B cell (primary cell): ENCODE measurements around the gene MEIOB.

Source experiments
- EZH2 ChIP-seq: IDR thresholded peaks from 2 replicates; pipeline ENCODE4 v1.6.1; 2012; ENCODE audit warnings: borderline replicate concordance, low read depth, mild to moderate bottlenecking, moderate library complexity, low read length; ENCODE audit not compliant: insufficient read depth, poor library complexity, severe bottlenecking
- TF ChIP-seq, protein P1 (sequence below): fragments of 200-600 bp; IDR thresholded peaks from one replicate; pipeline ENCODE4 v1.8.0; 2022; ENCODE audit warnings: antibody characterized with exemption, mild to moderate bottlenecking

DNA sequence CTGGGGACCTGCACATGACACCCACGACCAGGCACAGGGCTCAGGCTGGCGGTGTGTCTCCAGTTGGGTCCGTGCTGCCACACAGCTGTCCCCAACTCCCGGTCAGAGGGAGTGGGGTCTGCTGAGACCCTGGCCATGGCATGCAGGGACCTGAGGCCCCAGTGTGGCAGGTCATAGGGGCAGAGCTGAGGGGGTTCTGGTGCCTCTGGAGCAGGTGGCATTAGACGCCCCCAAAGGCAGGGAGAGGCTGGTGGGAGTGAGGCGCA lies 85.0 kb downstream of the MEIOB start:
- TF ChIP-seq, protein P1, sequence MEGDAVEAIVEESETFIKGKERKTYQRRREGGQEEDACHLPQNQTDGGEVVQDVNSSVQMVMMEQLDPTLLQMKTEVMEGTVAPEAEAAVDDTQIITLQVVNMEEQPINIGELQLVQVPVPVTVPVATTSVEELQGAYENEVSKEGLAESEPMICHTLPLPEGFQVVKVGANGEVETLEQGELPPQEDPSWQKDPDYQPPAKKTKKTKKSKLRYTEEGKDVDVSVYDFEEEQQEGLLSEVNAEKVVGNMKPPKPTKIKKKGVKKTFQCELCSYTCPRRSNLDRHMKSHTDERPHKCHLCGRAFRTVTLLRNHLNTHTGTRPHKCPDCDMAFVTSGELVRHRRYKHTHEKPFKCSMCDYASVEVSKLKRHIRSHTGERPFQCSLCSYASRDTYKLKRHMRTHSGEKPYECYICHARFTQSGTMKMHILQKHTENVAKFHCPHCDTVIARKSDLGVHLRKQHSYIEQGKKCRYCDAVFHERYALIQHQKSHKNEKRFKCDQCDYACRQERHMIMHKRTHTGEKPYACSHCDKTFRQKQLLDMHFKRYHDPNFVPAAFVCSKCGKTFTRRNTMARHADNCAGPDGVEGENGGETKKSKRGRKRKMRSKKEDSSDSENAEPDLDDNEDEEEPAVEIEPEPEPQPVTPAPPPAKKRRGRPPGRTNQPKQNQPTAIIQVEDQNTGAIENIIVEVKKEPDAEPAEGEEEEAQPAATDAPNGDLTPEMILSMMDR = no peak
- no peak for TF ChIP-seq EZH2
